Urothelium cell line (cell line): ENCODE data around the gene PGAP3.
A peak's percentile ranks its signal among the peaks of the same experiment; 100 is the strongest.

ENCODE experiments used
- DNase-seq: peaks from one replicate; pipeline ENCODE4 v3.0.0; 2011; ENCODE audit warnings: low spot score, mixed read lengths
- FAIRE-seq: peaks from 2 replicates; lab custom pipeline; 2011; peaks lifted over from hg19 to GRCh38; lab: Jason Lieb, UNC

Gene PGAP3

DNA sequence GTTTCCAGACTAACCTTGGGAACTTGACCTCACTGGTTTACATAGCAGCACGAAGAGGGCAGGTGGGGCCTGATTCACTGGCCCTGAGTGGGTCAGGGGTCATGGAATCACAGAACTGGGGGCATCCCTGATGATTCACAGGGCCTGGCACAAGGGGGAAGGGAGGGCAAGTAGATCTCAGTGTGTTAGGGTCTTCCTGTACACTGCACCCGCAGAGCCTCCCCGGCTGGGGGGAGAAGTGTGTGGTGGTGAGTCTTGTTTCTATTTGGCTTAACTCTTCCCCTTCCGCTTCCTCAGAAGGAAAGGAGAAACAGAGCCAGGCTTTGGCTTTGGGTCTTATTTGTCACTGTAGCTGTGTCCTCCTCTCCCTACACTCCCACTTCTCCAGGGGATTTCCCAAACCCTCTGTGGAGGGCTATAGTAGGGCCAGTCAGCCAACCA is 47.2 kb downstream of the PGAP3 start:
- no peak for DNase-seq
- FAIRE-seq: no peak

DNA sequence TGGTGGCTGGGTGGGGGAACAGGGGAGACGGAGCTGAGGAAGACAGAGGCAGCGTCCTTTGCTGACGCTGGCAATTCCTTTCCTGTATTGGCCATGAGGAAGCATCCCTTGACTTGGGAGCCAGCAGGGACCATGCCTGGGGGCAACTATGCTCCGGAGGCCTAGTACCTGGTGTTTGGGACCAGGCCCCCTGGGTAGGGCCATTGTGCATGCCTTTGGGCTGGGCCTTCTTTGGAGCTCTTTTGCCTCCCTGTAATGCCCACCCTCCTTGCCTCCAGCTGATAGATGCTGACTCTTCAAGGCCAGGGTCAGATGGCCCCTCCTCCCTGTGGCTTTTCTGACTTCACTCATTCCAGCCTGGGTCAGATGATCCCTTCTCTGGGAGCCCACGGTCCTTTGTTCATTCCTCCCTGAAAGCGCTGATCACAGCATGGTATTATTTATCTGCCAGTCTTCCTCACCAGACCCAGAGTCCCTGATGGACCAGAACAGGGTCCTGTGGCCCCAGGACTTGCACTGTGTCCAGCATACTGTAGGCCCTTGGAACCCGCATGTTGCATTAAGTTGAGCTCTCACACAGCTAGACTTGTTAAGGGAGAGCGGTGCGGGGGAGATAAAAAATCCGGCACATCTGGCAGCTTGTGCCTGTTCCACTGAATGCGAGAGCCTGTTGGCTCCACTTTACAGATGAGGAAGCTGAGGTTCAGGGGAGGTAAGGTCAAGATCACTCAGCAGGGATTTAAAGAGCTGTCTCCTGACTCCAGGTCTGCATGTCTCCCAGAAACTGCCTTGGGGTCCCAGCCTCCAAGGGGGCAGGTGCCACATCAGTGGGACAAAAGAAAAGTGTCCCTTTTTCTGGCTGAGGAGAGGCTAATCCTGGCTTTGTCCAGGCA is 48.0 kb downstream of the PGAP3 start:
- FAIRE-seq: no peak
- no peak for DNase-seq

DNA sequence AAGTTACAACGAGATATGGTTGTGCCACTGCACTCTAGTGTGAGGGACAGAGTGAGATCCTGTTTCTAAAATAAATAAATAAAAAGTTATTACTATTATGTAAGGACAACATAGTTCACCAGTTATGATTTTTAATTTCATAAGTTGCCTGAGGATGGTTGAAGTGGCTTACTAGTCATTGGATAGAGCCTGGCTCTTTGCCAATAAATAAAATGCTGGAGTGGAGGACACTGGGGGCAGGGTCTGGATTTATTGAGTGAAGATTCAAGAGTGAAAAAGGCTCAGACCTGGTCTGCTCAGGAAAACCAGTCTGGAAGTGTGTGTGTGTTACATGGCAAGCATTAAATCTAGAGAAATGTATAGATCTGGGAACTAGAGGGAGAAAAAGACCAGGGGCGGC is 48.8 kb downstream of the PGAP3 start:
- DNase-seq: no peak
- FAIRE-seq: no peak

DNA sequence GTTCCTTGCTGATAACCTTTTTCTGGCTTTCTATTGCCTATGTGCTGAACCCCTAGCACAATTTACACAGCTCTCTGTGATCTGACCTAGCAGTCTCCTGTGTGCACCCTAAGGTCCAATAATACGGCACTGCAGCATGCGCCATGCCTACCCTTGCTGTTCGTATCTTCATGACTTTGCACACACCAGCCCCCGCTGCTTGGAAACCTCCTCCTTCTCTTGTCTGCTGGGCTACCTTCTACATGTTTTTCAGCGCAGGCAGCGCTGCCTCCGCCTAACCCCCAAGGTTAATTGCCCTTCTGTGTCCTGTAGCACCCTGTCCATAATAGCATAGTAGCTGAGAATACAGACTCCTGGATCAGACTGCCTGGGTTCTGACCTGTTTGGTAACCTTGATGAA is 49.5 kb downstream of the PGAP3 start:
- DNase-seq (no peak), FAIRE-seq (no peak)

DNA sequence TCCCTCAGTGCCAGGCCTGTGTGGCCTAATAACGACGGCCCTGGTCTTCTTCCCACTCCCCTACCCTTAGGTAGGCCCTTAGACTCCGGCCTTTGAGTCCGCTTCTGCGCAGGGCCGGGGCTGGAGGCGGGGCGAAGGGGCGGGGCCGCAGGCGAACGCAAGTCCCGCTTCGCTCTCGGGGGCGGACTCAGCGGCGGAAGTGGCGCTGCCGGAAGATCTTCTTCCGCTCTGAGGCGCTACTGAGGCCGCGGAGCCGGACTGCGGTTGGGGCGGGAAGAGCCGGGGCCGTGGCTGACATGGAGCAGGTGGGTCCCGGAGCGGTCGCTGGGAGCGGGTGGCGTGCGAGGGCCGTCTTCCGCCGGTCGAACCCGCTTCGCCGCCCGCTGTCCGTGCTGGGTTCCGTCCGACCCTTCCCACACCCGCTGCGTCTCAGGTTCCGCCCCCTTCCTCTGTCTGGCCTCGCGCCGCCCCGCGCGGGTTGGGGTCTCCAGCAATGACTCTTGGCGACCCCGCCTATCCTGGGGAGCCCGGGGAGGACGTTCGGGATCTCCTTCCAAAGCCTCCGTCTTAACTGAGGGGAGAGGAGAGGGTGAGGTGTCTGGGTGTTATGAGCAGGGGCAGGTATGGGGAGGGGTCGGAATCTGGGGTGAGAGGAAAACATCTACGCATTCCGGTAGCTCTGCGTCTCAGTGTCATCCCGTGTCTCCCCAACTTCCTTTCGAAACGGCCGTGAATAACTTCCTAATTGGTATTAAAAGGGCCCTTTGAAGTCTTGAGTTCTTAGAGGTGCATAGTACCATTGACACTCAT is 50.7 kb downstream of the PGAP3 start, which contains the start of gene STARD3:
Gene STARD3, plus strand, starts transcription at position 218 of the 810 bp plus-strand sequence. CDS start 16,388 bp downstream, outside the sequence.
- FAIRE-seq: peak; percentile 75

DNA sequence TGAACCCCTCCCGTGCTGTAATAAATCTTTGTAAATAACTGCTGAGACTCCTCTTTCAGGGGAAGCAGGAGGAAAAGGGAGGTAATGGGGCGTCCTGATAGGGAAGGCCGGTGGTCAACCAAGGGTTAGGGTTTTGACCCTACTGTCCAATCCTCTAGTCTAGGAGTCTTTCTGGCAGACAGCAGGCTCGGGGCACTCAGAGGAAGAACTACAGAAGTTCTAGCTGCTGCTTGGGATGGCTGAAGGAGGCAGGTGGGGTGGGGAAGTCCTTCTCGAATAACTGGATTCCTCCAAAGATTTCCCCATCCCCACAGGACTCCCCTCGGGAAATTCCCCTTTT is 51.3 kb downstream of the PGAP3 start:
- no peak for FAIRE-seq
- DNase-seq: no peak

More for the DNA sequence above, 50.7 kb downstream of the PGAP3 start, which contains the start of gene STARD3:
- DNase-seq: peak; percentile 95

DNA sequence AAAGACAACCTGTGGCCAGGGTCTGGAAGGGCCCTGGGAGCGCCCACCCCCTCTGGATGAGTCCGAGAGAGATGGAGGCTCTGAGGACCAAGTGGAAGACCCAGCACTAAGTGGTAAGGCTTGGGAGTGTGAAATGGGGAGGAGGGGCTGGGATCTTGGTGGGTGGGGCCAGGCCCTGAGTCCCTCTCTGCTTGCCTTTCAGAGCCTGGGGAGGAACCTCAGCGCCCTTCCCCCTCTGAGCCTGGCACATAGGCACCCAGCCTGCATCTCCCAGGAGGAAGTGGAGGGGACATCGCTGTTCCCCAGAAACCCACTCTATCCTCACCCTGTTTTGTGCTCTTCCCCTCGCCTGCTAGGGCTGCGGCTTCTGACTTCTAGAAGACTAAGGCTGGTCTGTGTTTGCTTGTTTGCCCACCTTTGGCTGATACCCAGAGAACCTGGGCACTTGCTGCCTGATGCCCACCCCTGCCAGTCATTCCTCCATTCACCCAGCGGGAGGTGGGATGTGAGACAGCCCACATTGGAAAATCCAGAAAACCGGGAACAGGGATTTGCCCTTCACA is 52.2 kb downstream of the PGAP3 start:
- DNase-seq (no peak), FAIRE-seq (no peak)

DNA sequence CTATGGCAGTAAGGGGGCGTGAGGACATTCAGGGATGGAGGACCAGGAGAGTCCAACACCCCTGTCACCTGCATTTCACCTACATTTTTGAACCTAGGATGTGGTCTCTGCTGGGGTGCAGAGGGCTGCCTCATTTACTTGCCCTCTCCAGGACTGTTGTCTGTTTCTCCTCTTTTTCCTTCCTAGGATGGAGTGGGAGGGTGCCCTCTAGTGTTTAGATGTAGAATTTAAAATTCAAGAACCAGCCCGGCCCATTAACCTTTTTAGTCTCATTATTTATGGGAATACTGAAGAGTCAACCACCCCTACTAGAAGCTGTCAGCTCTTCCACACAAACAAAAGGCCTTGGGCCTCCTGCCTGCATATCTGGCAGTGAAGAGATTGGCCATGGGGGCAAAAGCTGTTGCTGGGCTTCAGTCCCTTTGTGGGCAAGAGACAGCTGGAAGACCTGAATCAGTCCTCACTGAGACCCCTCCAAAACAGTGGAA is 53.4 kb downstream of the PGAP3 start:
- no peak for FAIRE-seq
- DNase-seq: peak; percentile 61

DNA sequence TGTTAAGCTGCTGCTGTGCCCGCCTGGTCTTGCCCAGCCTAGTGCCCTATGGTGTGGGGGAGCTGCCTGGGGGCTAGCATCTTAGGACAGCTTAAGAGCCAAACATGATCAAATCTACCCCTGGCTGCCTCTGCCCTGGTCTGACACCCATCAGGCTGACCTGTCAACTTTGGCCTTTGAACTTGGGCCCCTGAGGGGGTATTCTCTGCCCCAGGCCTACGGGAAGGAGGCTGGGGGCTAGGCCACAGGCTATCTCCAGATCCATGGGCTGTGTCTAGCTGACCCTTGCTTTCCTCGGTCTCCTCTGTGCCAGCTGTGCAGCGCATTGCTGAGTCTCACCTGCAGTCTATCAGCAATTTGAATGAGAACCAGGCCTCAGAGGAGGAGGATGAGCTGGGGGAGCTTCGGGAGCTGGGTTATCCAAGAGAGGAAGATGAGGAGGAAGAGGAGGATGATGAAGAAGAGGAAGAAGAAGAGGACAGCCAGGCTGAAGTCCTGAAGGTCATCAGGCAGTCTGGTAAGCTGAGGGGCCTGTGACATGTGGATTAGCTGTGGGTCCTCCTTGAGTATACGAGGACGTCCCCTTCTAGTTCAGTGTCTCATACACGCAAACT is 54.2 kb downstream of the PGAP3 start:
- FAIRE-seq (no peak), DNase-seq (no peak)

DNA sequence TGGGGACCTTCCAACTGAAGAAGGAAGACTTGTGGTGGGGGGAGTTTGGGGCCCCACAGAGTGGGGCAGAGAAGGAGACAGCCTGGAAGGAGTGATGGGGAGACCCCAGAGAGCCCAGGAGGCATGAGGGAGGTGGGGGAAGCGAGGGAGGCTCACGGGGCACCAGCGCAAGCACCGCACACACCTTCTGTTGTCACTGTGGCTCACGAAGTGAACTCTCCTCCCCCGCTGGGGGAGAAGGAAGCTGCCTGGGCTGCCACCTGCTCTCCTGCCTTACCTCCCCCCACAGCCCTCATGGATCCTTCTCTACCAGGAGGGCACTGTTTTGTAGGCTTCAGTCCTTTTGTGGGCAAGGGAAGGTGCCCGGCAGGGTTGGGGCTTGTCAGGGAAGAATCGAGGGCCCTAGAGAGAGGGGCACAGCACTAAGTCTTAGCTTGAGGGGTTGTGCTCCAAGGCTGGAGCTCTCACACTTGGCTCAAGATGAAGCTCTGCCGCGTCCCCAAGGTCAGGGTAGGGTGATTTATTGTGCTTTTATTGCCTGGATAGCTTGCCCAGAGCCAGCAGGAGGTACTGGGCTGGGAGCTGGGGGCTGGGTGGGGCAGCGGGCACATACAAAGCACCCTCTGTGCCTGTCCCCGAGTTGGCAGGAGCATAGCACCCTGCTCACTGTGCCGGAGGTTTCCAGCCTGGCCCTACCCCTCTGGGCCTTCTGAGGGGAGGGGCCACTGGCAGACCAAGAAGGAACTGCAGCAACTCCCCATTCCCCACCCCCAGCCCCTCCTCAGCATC is 55.5 kb downstream of the PGAP3 start:
- DNase-seq (no peak), FAIRE-seq (no peak)

DNA sequence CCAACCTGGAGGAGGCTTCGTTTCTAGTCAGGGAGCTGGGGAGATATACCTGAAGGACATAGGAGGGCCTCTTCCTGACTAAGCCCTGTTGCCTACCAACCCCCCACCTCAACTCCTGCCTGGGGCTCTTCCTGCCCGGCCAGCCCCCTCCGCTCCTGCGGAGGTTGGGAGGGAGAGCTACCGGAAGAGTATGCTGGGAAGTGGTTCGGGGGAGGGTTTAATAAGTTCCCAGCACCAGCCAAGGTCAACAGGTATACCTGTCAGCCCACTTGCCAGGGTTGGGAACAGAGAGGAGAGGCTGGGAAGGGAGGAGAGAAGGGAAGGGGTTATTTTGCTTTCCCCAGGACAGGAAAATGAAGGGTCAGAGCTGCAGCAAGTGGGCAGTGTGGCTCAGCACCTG is 56.5 kb downstream of the PGAP3 start:
- FAIRE-seq: no peak
- DNase-seq: no peak

DNA sequence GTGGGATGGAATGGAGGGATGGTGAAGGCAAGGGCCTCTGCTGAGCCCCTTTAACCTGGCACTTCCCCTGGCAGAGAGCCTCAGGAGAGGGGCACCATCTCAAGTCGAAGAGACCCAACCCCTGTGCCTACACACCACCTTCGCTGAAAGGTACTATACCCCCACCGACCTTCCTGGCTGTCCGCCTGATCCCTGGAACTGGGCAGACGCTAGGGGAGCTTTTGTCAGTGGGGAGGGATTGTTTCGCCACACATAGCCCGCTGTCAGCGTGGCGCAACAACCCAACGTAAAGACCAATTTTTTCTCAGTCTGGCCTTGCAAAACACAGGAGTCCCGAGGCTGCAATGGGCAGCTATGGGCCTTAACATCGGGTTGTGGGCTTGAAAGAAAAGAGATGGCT is 58.0 kb downstream of the PGAP3 start:
- no peak for FAIRE-seq
- no peak for DNase-seq

DNA sequence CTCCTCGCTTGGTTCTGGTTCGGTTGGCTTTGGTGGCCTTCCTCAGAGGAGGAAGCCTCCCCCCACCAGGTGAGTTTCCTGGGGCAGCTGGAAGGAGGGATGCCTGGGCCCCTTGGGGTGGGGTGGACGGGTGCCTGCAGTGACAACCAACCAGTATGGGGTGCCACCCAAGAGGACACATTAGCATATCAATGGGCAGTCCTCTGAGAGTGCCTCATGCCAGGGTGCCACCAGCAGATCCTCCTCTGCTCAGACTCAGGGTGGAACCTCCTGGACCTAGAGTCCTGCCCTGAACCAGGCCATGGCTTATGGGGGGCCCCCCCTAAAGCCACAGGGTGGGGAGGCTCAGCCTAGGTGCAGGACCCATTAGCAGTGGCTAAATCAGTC is 58.4 kb downstream of the PGAP3 start:
- no peak for FAIRE-seq
- no peak for DNase-seq

DNA sequence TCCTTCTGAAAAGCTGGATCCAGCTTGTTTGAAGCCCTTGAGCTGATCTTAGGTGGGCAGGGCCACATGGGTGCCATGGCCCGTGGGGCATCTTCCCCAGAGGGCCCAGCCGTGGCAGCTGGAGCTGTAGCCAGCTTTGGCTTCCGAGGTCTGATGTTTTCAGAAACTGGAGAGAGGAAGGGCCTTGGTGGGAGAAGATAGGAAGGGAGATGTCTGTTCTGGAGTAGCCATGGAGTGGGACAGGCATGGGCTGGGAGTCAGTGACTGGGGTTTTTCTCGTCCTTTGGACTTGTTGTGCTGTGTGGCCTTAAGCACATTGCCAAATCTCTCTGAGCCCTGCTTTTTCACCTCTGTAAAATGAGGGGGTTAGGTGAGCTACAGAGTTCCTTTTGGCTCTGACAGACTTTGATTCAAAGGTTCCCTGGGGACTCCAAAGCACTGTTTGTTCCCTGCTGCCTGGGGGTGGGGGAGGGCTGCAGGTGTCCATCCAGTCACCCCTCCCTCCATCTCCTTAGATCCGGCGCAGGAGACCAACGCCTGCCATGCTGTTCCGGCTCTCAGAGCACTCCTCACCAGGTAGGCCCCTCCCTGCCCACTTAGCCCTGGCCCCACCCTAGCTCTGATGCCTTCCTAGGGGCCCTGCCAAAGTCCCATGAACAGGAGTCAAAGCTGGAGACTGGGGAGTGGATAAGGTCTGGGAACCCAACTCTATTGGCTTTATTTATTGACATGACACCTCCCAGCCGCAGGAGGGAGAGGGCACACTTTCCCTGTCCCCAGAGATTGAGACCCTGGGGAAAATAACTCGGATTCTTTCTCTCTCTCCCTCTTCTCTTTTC is 59.0 kb downstream of the PGAP3 start:
- DNase-seq: no peak
- FAIRE-seq: no peak

DNA sequence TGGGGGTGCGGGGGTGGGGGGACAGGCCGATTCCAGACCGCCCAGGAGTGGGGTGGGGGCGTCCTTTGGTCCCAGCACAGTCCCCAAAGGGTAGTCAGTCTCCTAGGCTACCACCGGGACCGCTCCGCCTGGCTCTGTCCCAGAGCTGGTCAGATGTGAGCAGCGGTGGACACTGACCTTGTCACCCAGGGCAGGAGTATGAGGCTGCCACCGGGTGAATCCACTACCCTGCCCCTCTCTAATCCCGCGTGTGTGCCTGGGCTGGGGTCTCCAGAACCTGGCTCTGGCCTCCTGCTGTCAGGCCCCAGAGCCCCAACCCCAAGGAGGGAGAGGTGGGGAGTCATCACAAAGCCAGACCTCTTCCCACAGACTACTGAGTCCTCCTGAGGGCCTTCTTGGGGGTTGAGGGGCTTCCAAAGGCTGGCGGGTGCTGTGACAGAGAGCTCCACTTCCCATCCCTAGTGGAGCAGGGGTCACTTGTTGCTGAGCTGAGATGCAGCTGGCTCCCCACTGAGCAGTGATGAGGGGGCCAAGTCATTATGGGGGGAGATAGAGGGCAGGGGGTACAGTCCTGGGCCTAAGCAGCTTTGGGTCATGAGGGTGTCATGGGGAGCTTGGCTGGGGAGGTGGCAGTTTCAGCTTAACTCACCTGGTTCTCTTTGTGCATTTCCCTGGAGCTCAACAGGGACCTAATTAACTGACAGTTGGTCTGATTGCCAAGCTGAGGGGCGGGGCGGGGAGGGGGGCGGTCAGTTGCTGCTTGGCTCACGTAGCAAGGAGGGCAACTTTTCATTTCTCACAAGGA is 59.9 kb downstream of the PGAP3 start:
- no peak for FAIRE-seq
- DNase-seq: no peak

DNA sequence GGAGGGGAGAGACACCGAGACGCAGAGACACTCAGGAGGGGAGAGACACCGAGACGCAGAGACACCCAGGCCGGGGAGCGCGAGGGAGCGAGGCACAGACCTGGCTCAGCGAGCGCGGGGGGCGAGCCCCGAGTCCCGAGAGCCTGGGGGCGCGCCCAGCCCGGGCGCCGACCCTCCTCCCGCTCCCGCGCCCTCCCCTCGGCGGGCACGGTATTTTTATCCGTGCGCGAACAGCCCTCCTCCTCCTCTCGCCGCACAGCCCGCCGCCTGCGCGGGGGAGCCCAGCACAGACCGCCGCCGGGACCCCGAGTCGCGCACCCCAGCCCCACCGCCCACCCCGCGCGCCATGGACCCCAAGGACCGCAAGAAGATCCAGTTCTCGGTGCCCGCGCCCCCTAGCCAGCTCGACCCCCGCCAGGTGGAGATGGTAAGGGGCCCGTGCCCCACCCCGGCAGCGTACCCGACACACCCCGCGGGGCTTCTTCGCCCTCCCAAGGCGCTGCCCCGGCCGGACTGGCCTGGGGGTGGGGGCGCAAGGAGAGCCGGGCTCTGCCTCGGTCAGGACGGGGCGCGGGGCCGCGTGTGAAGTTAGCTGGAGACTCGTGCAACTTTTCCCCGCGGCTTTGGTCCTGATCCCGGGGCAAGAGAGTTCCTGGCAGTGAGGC is 60.7 kb downstream of the PGAP3 start:
- FAIRE-seq: no peak
- no peak for DNase-seq

DNA sequence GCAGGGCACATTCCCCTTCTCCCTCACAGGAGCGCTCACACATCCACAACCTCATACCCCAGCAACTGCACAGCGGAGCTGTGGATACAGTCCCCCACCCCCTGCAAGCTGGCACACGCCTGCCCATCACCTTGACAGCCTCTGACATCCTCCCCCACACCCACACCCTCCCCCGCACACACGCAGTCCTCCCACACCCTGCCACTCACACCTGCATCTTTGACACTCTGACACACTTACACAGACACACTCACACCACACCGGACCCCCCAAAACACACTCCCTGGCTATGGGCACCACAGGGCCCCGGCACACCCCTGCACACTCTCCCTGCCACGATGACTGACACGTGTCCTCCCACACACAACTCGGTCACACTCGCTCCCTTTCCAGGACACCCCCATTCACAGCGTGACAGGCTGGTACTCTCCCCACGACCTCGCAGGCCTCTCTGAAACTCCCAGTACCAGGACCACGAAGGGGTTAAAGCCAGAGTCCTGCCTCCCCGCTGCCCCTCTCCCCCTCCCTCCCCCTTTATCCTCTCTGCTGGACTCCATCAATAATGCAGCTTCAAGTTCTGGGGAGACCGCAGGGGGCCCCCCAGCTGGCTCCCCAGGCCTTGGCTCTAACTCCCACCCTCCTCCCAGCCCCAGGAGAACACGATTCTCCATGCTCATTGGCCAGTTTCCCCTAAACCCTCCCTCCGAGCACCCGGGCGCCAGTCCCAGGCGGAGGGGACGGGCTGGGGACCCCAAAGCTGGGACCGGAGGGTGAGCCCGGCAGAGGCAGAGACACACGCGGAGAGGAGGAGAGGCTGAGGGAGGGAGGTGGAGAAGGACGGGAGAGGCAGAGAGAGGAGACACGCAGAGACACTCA is 61.4 kb downstream of the PGAP3 start, which contains the start of gene PPP1R1B:
Gene PPP1R1B, plus strand, starts transcription at position 782 of the 876 bp plus-strand sequence. CDS start 441 bp downstream, outside the sequence.
- FAIRE-seq (no peak), DNase-seq (no peak)
